ENCODE results near the gene PHIP. TPM values are rescaled to one million over a fixed set of nuclear protein-coding genes. Genes with fewer than 3 reads are reported as not detected.

PHIP gene
- total RNA-seq, 3 donors from 2014 or later: 19.3 to 34.2 (median 22.6) TPM

DNA sequence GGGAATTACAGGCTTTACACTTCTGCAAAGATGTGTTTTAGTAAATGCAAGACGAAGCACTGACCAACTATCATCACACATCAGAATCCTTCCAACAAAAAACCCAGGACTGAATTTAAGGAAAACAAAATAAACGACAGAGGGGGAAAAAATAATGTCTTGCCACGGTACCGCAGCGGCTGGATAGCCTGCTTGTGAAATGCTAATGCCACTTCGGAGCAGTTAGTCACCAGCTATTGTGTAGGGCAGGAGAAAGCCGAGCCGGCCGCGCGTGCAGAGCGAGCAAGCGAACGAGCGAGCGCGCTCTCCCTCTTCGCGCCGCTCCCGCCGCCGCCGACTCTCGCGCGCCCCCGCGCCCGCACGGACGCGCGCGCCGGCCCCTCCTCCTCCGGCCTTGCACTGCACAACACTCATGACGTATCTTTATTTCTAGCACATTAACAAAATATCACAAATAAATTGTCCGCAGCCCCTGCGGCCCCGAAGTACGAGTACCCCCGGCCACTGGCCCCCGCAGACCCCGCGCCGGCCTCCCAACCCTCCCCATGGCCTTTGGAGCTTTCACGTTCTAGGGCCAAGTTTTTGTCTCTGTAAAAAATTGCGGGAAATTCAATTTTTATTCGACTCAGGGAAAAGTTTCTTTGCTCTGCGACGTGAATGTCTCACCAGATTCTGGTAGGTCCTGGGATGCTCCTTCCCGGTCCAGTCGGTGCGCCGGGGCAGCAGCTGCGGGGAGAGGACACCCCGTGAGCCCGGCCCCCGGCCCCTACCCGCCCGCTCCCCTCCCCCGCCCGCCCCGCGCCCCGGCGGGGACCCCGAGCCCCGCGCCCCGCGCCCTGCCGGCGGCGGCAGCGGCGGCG lies 1.0 kb downstream of the PHIP start:
- H3K36me3 ChIP-seq (ENCODE audit: low read depth): no peaks in the 10 kb centered on the region
- TF ChIP-seq, protein P1, sequence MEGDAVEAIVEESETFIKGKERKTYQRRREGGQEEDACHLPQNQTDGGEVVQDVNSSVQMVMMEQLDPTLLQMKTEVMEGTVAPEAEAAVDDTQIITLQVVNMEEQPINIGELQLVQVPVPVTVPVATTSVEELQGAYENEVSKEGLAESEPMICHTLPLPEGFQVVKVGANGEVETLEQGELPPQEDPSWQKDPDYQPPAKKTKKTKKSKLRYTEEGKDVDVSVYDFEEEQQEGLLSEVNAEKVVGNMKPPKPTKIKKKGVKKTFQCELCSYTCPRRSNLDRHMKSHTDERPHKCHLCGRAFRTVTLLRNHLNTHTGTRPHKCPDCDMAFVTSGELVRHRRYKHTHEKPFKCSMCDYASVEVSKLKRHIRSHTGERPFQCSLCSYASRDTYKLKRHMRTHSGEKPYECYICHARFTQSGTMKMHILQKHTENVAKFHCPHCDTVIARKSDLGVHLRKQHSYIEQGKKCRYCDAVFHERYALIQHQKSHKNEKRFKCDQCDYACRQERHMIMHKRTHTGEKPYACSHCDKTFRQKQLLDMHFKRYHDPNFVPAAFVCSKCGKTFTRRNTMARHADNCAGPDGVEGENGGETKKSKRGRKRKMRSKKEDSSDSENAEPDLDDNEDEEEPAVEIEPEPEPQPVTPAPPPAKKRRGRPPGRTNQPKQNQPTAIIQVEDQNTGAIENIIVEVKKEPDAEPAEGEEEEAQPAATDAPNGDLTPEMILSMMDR (IDR thresholded peaks at IDR 0.05): no peak
- peak overlapping the region; percentile 85 for H3K4me3 ChIP-seq
- ATAC-seq (peak; percentile 85), DNase-seq (peak; percentile 93 to 95 (median 93))
- no peaks in the 10 kb centered on the region for H3K9me3 ChIP-seq
- H3K4me1 ChIP-seq (ENCODE audit: low read depth): peaks cover 20% of the 10 kb centered on the region
- intact Hi-C loops (cut with DNase I, micrococcal nuclease): loop anchor here in 1 of 2 donors (5.0 kb wide), 1 partner anchor 155 kb away; the partner anchor contains the start of gene HMGN3

GRCh38 chr6:79076160-79076559 lies 1.9 kb downstream of the PHIP start:
- intact Hi-C loops (cut with DNase I, micrococcal nuclease): loop anchor here in 1 of 2 donors (5.0 kb wide), 1 partner anchor 156 kb away; the partner anchor contains the start of gene HMGN3
- H3K4me1 ChIP-seq (ENCODE audit: low read depth): peaks cover 20% of the 10 kb centered on the region
- DNase-seq: peak in 1 of 3 donors; percentile 16
- no peak for ATAC-seq
- TF ChIP-seq, protein P1 (IDR thresholded peaks at IDR 0.05): no peak
- H3K4me3 ChIP-seq: no peak overlapping the region
- H3K9me3 ChIP-seq: no peaks in the 10 kb centered on the region
- no peaks in the 10 kb centered on the region for H3K36me3 ChIP-seq (ENCODE audit: low read depth)

DNA sequence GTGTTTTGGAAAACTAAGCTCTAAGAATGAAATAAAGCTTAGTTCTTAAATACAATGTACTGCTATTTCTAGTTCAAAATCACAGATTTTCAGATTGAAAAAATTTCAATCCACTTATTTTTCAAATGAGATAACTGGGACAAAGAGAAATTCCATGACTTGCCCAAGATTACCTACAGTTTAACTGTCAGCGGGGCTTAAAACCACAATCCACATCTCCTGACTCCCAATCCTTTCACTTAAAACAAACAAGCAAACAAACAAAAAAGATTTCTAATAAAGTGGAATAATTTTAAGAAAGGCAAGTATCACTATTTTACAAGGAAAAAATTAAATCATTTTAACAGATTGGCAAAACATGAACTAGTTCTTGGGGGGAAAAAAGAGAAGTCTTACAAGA lies 4.2 kb downstream of the PHIP start:
- ATAC-seq (no peak), DNase-seq (no peak)
- H3K36me3 ChIP-seq (ENCODE audit: low read depth): no peaks in the 10 kb centered on the region
- H3K4me3 ChIP-seq: no peak overlapping the region
- H3K4me1 ChIP-seq (ENCODE audit: low read depth): peaks cover 13% of the 10 kb centered on the region
- intact Hi-C loops (cut with DNase I, micrococcal nuclease): no loop called here
- TF ChIP-seq, protein P1 (IDR thresholded peaks at IDR 0.05): no peak
- no peaks in the 10 kb centered on the region for H3K9me3 ChIP-seq

GRCh38 chr6:79072640-79073181 lies 5.3 kb downstream of the PHIP start:
- H3K4me1 ChIP-seq (ENCODE audit: low read depth): peaks cover 13% of the 10 kb centered on the region
- TF ChIP-seq, protein P1 (IDR thresholded peaks at IDR 0.05): no peak
- no peaks in the 10 kb centered on the region for H3K9me3 ChIP-seq
- H3K36me3 ChIP-seq (ENCODE audit: low read depth): no peaks in the 10 kb centered on the region
- DNase-seq (no peak), ATAC-seq (no peak)
- intact Hi-C loops (cut with DNase I, micrococcal nuclease): no loop called here
- no peak overlapping the region for H3K4me3 ChIP-seq

DNA sequence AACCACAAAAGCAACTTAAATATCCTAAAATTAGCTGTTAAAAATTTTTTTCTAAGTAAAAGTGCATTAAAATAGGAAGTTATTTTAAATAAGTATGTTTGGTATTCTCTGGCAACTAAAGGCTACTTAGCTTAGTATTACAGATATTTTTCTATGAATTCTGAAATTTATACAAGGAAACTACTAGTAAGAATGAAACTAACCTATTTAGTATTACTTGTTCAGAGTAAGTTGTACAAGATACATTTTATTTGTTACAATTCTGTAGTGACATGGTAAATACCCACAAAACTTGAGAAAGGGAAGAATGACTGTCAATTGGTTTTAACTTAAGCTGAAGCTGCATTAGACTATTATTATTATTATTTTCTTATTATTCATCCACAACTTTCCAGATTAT lies 6.5 kb downstream of the PHIP start:
- no peak for DNase-seq
- ATAC-seq: no peak
- Histone ChIP-seq H3K36me3 (ENCODE audit: low read depth) (no peaks in the 10 kb centered on the region), H3K4me1 (ENCODE audit: low read depth) (peaks cover 13% of the 10 kb centered on the region), H3K9me3 (no peaks in the 10 kb centered on the region), H3K4me3 (no peak overlapping the region)
- intact Hi-C loops (cut with DNase I, micrococcal nuclease): no loop called here
- TF ChIP-seq, protein P1 (IDR thresholded peaks at IDR 0.05): no peak

All from mucosa of descending colon (tissue), 3 donors.